CD14-positive monocyte (primary cell): ENCODE measurements around the gene ITGB6. TPM values are rescaled to one million over a fixed set of nuclear protein-coding genes. Genes with fewer than 3 reads are reported as not detected.

Source experiments
- DNase-seq, 3 donors: peaks; one replicate each; pipeline ENCODE4 v3.0.0-alpha.2; 2011 to 2022
- H2AFZ ChIP-seq: 2 replicates; pipeline ENCODE4 v1.6.0; 2012; ENCODE audit warnings: mild to moderate bottlenecking, low read depth, low read length, inconsistent platforms; ENCODE audit not compliant: insufficient read depth, poor library complexity, severe bottlenecking
- H3K27ac ChIP-seq, 2 donors: 1 replicate in 1 of 2; 2 replicates in 1 of 2; pipeline ENCODE4 v1.5.1; 2012 to 2013; ENCODE audit warnings: low read length in 2 of 2, control low read depth in 1 of 2, inconsistent platforms in 1 of 2, low read depth in 1 of 2, mild to moderate bottlenecking in 1 of 2
- H3K27me3 ChIP-seq, 2 donors: one replicate each; pipeline versions ENCODE4 v1.6.0 to v1.6.1; 2011 to 2013; ENCODE audit warnings: low read length in 2 of 2; ENCODE audit not compliant: control insufficient read depth in 2 of 2, insufficient read depth in 2 of 2
- H3K36me3 ChIP-seq, 2 donors: replicated peaks in 1 of 2; 1 replicate in 1 of 2; 2 replicates in 1 of 2; pipeline versions ENCODE4 v1.5.1 to v1.6.1; 2012 to 2013; ENCODE audit warnings: low read length in 2 of 2, control low read depth in 1 of 2, inconsistent platforms in 1 of 2, mild to moderate bottlenecking in 1 of 2; ENCODE audit not compliant: insufficient read depth in 2 of 2, control insufficient read depth in 1 of 2
- H3K4me1 ChIP-seq, 2 donors: 1 replicate in 1 of 2; 2 replicates in 1 of 2; pipeline versions ENCODE4 v1.5.1 to v1.6.1; 2012 to 2013; ENCODE audit warnings: low read length in 2 of 2, control low read depth in 1 of 2, inconsistent platforms in 1 of 2, mild to moderate bottlenecking in 1 of 2, moderate library complexity in 1 of 2; ENCODE audit not compliant: insufficient read depth in 2 of 2, control insufficient read depth in 1 of 2
- H3K4me2 ChIP-seq: replicated peaks from 2 replicates; pipeline ENCODE3; 2012; ENCODE audit warnings: low read length, moderate library complexity, mild to moderate bottlenecking; ENCODE audit not compliant: poor library complexity, severe bottlenecking; ENCODE audit errors: extremely low read depth
- H3K4me3 ChIP-seq, 3 experiments: fragments of 200-600 bp in 1 of 3; sonication (generic) in 1 of 3; replicated peaks in 1 of 3; 1 replicate in 2 of 3; 2 replicates in 1 of 3; pipeline ENCODE4 v1.5.1; 2011 to 2013; ENCODE audit warnings: low read length in 3 of 3, mild to moderate bottlenecking in 3 of 3, control low read depth in 2 of 3, low read depth in 2 of 3, inconsistent platforms in 1 of 3, moderate library complexity in 1 of 3
- H3K79me2 ChIP-seq: 2 replicates; pipeline ENCODE4 v1.6.0; 2012; ENCODE audit warnings: mild to moderate bottlenecking, control low read depth, inconsistent platforms, low read length, moderate library complexity; ENCODE audit not compliant: insufficient read depth
- H3K9ac ChIP-seq: 2 replicates; pipeline ENCODE4 v1.6.0; 2017; ENCODE audit warnings: low read length, mild to moderate bottlenecking; ENCODE audit not compliant: insufficient read depth, poor library complexity, severe bottlenecking
- H3K9me3 ChIP-seq, 2 donors: replicated peaks in 1 of 2; 1 replicate in 1 of 2; 2 replicates in 1 of 2; pipeline versions ENCODE4 v1.5.1 to v1.6.1; 2012 to 2013; ENCODE audit warnings: low read length in 2 of 2, control low read depth in 1 of 2; ENCODE audit not compliant: control insufficient read depth in 1 of 2, insufficient read depth in 1 of 2
- H4K20me1 ChIP-seq: 2 replicates; pipeline ENCODE4 v1.6.0; 2012; ENCODE audit warnings: mild to moderate bottlenecking, low read length, control low read depth, moderate library complexity; ENCODE audit not compliant: insufficient read depth
- H3K27ac Mint-ChIP-seq, 7 donors: one replicate each; pipeline ENCODE4 v1.8.0; 2020; ENCODE audit warnings: mild to moderate bottlenecking in 7 of 7, mixed read lengths in 7 of 7, moderate library complexity in 6 of 7, inconsistent platforms in 2 of 7
- H3K27me3 Mint-ChIP-seq, 3 donors: one replicate each; pipeline ENCODE4 v1.8.0; 2021 to 2022; ENCODE audit warnings: low read depth in 3 of 3, mild to moderate bottlenecking in 3 of 3, mixed read lengths in 3 of 3, moderate library complexity in 3 of 3, inconsistent platforms in 1 of 3
- H3K36me3 Mint-ChIP-seq, 2 donors: one replicate each; pipeline ENCODE4 v1.8.0; 2020; ENCODE audit warnings: mixed read lengths in 2 of 2, inconsistent platforms in 1 of 2, mild to moderate bottlenecking in 1 of 2
- H3K4me1 Mint-ChIP-seq: one replicate; pipeline ENCODE4 v1.8.0; 2020; ENCODE audit warnings: mild to moderate bottlenecking, mixed read lengths
- H3K4me3 Mint-ChIP-seq, 2 donors: one replicate each; pipeline ENCODE4 v1.8.0; 2020; ENCODE audit warnings: mild to moderate bottlenecking in 2 of 2, mixed read lengths in 2 of 2, moderate library complexity in 1 of 2
- H3K9me3 Mint-ChIP-seq, 7 donors: one replicate each; pipeline ENCODE4 v1.8.0; 2020 to 2022; ENCODE audit warnings: mixed read lengths in 7 of 7, mild to moderate bottlenecking in 6 of 7, moderate library complexity in 6 of 7, inconsistent platforms in 2 of 7
- CTCF ChIP-seq: fragments of 200-600 bp; IDR thresholded peaks from one replicate; pipeline ENCODE4 v1.8.0; 2022; ENCODE audit warnings: antibody characterized with exemption, mild to moderate bottlenecking
- WGBS: methylation state at CpG from one replicate; pipeline ENCODE4 v1.1.5; 2013; ENCODE audit warnings: missing lambda C conversion rate; ENCODE audit not compliant: insufficient coverage; 5-methylcytosine and 5-hydroxymethylcytosine counted together
- intact Hi-C, 2 donors: fragments of 100-400 bp; cut with micrococcal nuclease; formaldehyde crosslinking; loops; one replicate each; pipeline versions ENCODE4 v1.15.0 to v1.15.1; 2023
- polyA plus RNA-seq, 3 donors: library from polyadenylated mRNA; depleted of rRNA in 1 of 3; unstranded in 2 of 3; stranded (reverse) in 1 of 3; fragments of 300-500 nt in 2 of 3; fragments of >200 nt in 1 of 3; fragmentation: Illumina TruSeq in 2 of 3; gene quantifications; 1 replicate in 2 of 3; 2 replicates in 1 of 3; pipeline ENCODE4 v1.2.3, GENCODE V29; 2012 to 2021

Gene ITGB6
- polyA plus RNA-seq, 3 donors: not detected

GRCh38 chr2:160175169-160176134, 24.6 kb downstream of the ITGB6 start:
- H4K20me1 ChIP-seq: no peaks in the 10 kb centered on the region
- Mint-ChIP-seq H3K36me3 (no peaks in the 10 kb centered on the region), H3K4me3 (no peak overlapping the region), H3K27me3 (peaks cover 0 to 3% (median 2%) of the 10 kb centered on the region in 3 donors), H3K27ac (no peak overlapping the region), H3K9me3 (no peaks in the 10 kb centered on the region), H3K4me1 (no peaks in the 10 kb centered on the region)
- H3K9ac ChIP-seq: no peak overlapping the region
- no peaks in the 10 kb centered on the region for H3K79me2 ChIP-seq
- no peak for TF ChIP-seq CTCF
- H3K9me3 ChIP-seq: no peaks in the 10 kb centered on the region
- no peaks in the 10 kb centered on the region for H3K36me3 ChIP-seq
- no peaks in the 10 kb centered on the region for H3K27me3 ChIP-seq
- H2AFZ ChIP-seq: no peak overlapping the region
- intact Hi-C loops: no loop called here
- H3K27ac ChIP-seq: no peak overlapping the region
- no peak overlapping the region for H3K4me2 ChIP-seq
- WGBS: 100% methylated on average over 2 of the region's 8 CpGs
- no peak for DNase-seq
- no peaks in the 10 kb centered on the region for H3K4me1 ChIP-seq
- H3K4me3 ChIP-seq: no peak overlapping the region

GRCh38 chr2:160174322-160174721, 25.8 kb downstream of the ITGB6 start:
- no peaks in the 10 kb centered on the region for H3K79me2 ChIP-seq
- H3K27ac Mint-ChIP-seq: no peak overlapping the region
- H3K36me3 ChIP-seq: no peaks in the 10 kb centered on the region
- 100% methylated on average over 1 of the region's 3 CpGs for WGBS
- H3K27me3 Mint-ChIP-seq: peaks cover 0 to 5% (median 2%) of the 10 kb centered on the region in 3 donors
- no peak overlapping the region for H3K27ac ChIP-seq
- H3K4me3 Mint-ChIP-seq: no peak overlapping the region
- H3K36me3 Mint-ChIP-seq: no peaks in the 10 kb centered on the region
- H3K27me3 ChIP-seq: no peaks in the 10 kb centered on the region
- TF ChIP-seq CTCF: no peak
- no peaks in the 10 kb centered on the region for H4K20me1 ChIP-seq
- DNase-seq: no peak
- no peaks in the 10 kb centered on the region for H3K4me1 ChIP-seq
- H3K4me1 Mint-ChIP-seq: no peaks in the 10 kb centered on the region
- H3K9ac ChIP-seq: no peak overlapping the region
- no peak overlapping the region for H3K4me3 ChIP-seq
- no peak overlapping the region for H2AFZ ChIP-seq
- H3K9me3 Mint-ChIP-seq: no peaks in the 10 kb centered on the region
- intact Hi-C loops: no loop called here
- no peaks in the 10 kb centered on the region for H3K9me3 ChIP-seq
- H3K4me2 ChIP-seq: no peak overlapping the region
